H9 (cell line): Measurements from ENCODE around the gene SLC7A14. TPM values are rescaled to one million over a fixed set of nuclear protein-coding genes. Genes with fewer than 3 reads are reported as not detected.

ENCODE experiments used
- DNase-seq: peaks from one replicate; pipeline ENCODE4 v3.0.0-alpha.2; 2017
- H2AFZ ChIP-seq: one replicate; pipeline ENCODE4 v1.6.1; 2013; ENCODE audit warnings: mild to moderate bottlenecking, low read length, control low read depth, moderate library complexity
- H2AK5ac ChIP-seq: 2 replicates; pipeline ENCODE4 v1.6.1; 2013; ENCODE audit warnings: low read length, control low read depth, mixed read lengths; ENCODE audit not compliant: insufficient read length
- H2BK120ac ChIP-seq: one replicate; pipeline ENCODE4 v1.6.1; 2013; ENCODE audit warnings: low read depth, mild to moderate bottlenecking, low read length, control low read depth, inconsistent platforms; ENCODE audit not compliant: poor library complexity, severe bottlenecking
- H2BK12ac ChIP-seq: 2 replicates; pipeline ENCODE4 v1.6.1; 2013; ENCODE audit warnings: low read length, control low read depth, mixed read lengths, low read depth; ENCODE audit not compliant: insufficient read length
- H2BK15ac ChIP-seq: 2 replicates; pipeline ENCODE4 v1.6.1; 2013; ENCODE audit warnings: low read depth, low read length, control low read depth
- H2BK20ac ChIP-seq: one replicate; pipeline ENCODE4 v1.6.1; 2013; ENCODE audit warnings: low read depth, mild to moderate bottlenecking, low read length, control low read depth, inconsistent platforms; ENCODE audit not compliant: poor library complexity, severe bottlenecking
- H2BK5ac ChIP-seq: 2 replicates; pipeline ENCODE4 v1.6.1; 2013; ENCODE audit warnings: low read length, control low read depth, mixed read lengths; ENCODE audit not compliant: insufficient read length
- H3K14ac ChIP-seq: 2 replicates; pipeline ENCODE4 v1.6.1; 2013; ENCODE audit warnings: low read length, control low read depth; ENCODE audit not compliant: insufficient read depth
- H3K18ac ChIP-seq: 2 replicates; pipeline ENCODE4 v1.6.1; 2013; ENCODE audit warnings: low read depth, mild to moderate bottlenecking, mixed read lengths, low read length, control low read depth; ENCODE audit not compliant: insufficient read length
- H3K23ac ChIP-seq: 2 replicates; pipeline ENCODE4 v1.6.1; 2013; ENCODE audit warnings: low read length, control low read depth, mixed read lengths, low read depth; ENCODE audit not compliant: insufficient read length
- H3K23me2 ChIP-seq: 2 replicates; pipeline ENCODE4 v1.6.1; 2013; ENCODE audit warnings: low read depth, mild to moderate bottlenecking, mixed read lengths, low read length, control low read depth; ENCODE audit not compliant: insufficient read length, poor library complexity, severe bottlenecking
- H3K27ac ChIP-seq: 2 replicates; pipeline ENCODE4 v1.5.1; 2013; ENCODE audit warnings: low read length, control low read depth, mixed read lengths, low read depth; ENCODE audit not compliant: insufficient read length
- H3K27me3 ChIP-seq: 2 replicates; pipeline ENCODE4 v1.6.1; 2013; ENCODE audit warnings: low read length, control low read depth, inconsistent platforms; ENCODE audit not compliant: insufficient read depth
- H3K4ac ChIP-seq: 2 replicates; pipeline ENCODE4 v1.6.1; 2013; ENCODE audit warnings: low read depth, mild to moderate bottlenecking, control low read depth, inconsistent platforms, low read length, moderate library complexity
- H3K4me1 ChIP-seq: 2 replicates; pipeline ENCODE4 v1.6.1; 2013; ENCODE audit warnings: low read length, control low read depth, inconsistent platforms; ENCODE audit not compliant: insufficient read depth
- H3K4me2 ChIP-seq: 2 replicates; pipeline ENCODE4 v1.6.1; 2013; ENCODE audit warnings: low read length, control low read depth, mixed read lengths; ENCODE audit not compliant: insufficient read length, insufficient read depth
- H3K56ac ChIP-seq: 2 replicates; pipeline ENCODE4 v1.6.1; 2013; ENCODE audit warnings: low read depth, mild to moderate bottlenecking, mixed read lengths, low read length, control low read depth; ENCODE audit not compliant: insufficient read length
- H3K79me1 ChIP-seq: 2 replicates; pipeline ENCODE4 v1.6.1; 2013; ENCODE audit warnings: low read depth, mild to moderate bottlenecking, moderate library complexity, low read length, control low read depth, inconsistent platforms; ENCODE audit not compliant: insufficient read depth, poor library complexity, severe bottlenecking
- H3K79me2 ChIP-seq: 2 replicates; pipeline ENCODE4 v1.6.1; 2013; ENCODE audit warnings: low read length, control low read depth, inconsistent platforms; ENCODE audit not compliant: insufficient read depth
- H3K9ac ChIP-seq: 2 replicates; pipeline ENCODE4 v1.6.1; 2013; ENCODE audit warnings: low read length, control low read depth, mixed read lengths; ENCODE audit not compliant: insufficient read length; ENCODE audit errors: extremely low read depth
- H3K9me3 ChIP-seq: one replicate; pipeline ENCODE4 v1.6.1; 2013; ENCODE audit warnings: low read depth, low read length, inconsistent platforms; ENCODE audit not compliant: control insufficient read depth
- H3T11ph ChIP-seq: one replicate; pipeline ENCODE4 v1.6.1; 2013; ENCODE audit warnings: mild to moderate bottlenecking, low read length, control low read depth, inconsistent platforms
- H4K20me1 ChIP-seq: one replicate; pipeline ENCODE4 v1.6.1; 2013; ENCODE audit not compliant: control insufficient read depth, insufficient read length, insufficient read depth
- H4K5ac ChIP-seq: 2 replicates; pipeline ENCODE4 v1.6.1; 2013; ENCODE audit warnings: low read depth, mild to moderate bottlenecking, mixed read lengths, low read length, control low read depth; ENCODE audit not compliant: insufficient read length
- H4K8ac ChIP-seq: replicated peaks from 2 replicates; pipeline ENCODE4 v1.6.1; 2013; ENCODE audit warnings: low read length, control low read depth, mixed read lengths, low read depth; ENCODE audit not compliant: insufficient read length
- H4K91ac ChIP-seq: 2 replicates; pipeline ENCODE4 v1.6.1; 2013; ENCODE audit warnings: low read depth, mild to moderate bottlenecking, moderate library complexity, mixed read lengths, low read length, control low read depth; ENCODE audit not compliant: insufficient read length
- H3K27ac Mint-ChIP-seq, 3 experiments: 2 replicates in 2 of 3; 3 replicates in 1 of 3; pipeline ENCODE4 v1.8.0; 2020 to 2021; ENCODE audit warnings: mixed read lengths in 3 of 3, mild to moderate bottlenecking in 1 of 3, moderate library complexity in 1 of 3
- H3K27me3 Mint-ChIP-seq: 2 replicates; pipeline ENCODE4 v1.8.0; 2021; ENCODE audit warnings: low read depth, mild to moderate bottlenecking, moderate library complexity, mixed read lengths
- H3K36me3 Mint-ChIP-seq, 3 experiments: 2 replicates in 2 of 3; 3 replicates in 1 of 3; pipeline ENCODE4 v1.8.0; 2020 to 2021; ENCODE audit warnings: low read depth in 3 of 3, mixed read lengths in 3 of 3; ENCODE audit not compliant: insufficient read depth in 1 of 3
- H3K4me1 Mint-ChIP-seq, 2 experiments: 2 replicates each; pipeline ENCODE4 v1.8.0; 2020; ENCODE audit warnings: mixed read lengths in 2 of 2
- H3K4me3 Mint-ChIP-seq, 2 experiments: 2 replicates in 1 of 2; 3 replicates in 1 of 2; pipeline ENCODE4 v1.8.0; 2020 to 2021; ENCODE audit warnings: mild to moderate bottlenecking in 2 of 2, mixed read lengths in 2 of 2, moderate library complexity in 1 of 2
- H3K9me3 Mint-ChIP-seq, 2 experiments: 2 replicates in 1 of 2; 3 replicates in 1 of 2; pipeline ENCODE4 v1.8.0; 2020; ENCODE audit warnings: mild to moderate bottlenecking in 2 of 2, mixed read lengths in 2 of 2, moderate library complexity in 1 of 2
- WGBS: extraction: QIAGEN DNeasy Blood & Tissue Kit; methylation state at CpG from one replicate; pipeline ENCODE4 v1.1.7; 2013; ENCODE audit warnings: missing lambda C conversion rate, low lambda C conversion rate, mixed read lengths; ENCODE audit not compliant: insufficient read length; ENCODE audit errors: extremely low coverage; 5-methylcytosine and 5-hydroxymethylcytosine counted together
- total RNA-seq: library from RNA; stranded (reverse); gene quantifications from 2 replicates; pipeline ENCODE4 v1.2.1, GENCODE V29; 2021
- TF ChIP-seq, protein P1 (sequence below): fragments of 200-600 bp; sonication (generic); conservative IDR thresholded peaks from 3 replicates; pipeline ENCODE4 v1.8.0; 2021; ENCODE audit warnings: antibody characterized with exemption, mild to moderate bottlenecking

Gene SLC7A14
- total RNA-seq, 1 experiment from 2014 or later = 0.42 TPM

DNA sequence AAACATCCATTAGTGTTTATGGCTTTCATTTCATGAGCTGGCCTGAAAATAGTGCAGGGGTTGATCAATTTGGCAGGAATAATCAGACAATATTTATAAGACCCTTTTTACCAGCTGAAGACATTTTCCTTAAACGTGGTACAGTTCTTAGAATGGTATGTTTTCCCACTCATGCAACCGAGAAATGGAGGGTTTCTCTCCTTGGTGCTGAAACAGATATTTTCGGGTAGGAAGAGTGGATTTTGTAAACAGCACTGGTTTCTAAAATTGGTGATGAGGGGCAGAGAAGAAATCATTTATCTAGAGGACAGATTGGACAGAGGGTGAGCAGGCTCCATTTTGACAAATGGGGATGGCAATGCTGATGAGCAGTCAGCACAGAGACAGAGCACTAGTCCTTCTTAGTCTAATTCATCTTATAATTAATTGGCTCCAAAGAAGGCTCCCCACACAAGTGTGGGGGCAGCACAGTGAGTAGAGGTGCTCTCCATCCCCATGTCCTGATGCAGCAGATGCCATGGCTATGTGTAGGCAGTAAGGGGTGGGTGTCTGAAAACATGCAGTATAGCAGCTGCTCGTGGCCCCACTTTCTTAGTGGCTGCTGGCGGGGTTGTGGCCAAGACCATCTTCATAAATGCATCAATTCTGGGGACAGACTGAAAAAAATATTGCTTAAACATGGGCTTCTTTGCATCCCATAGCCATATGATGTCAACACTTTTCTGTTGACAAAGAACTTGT lies 18.1 kb upstream of the SLC7A14 start:
- Histone ChIP-seq H3K9ac (no peak overlapping the region), H3K18ac (no peak overlapping the region), H2BK120ac (no peak overlapping the region), H3K23me2 (no peaks in the 10 kb centered on the region), H3K27me3 (no peaks in the 10 kb centered on the region), H4K5ac (no peak overlapping the region), H3K4me2 (no peak overlapping the region), H2AK5ac (no peak overlapping the region), H2BK12ac (no peak overlapping the region), H4K91ac (no peak overlapping the region), H3K14ac (no peak overlapping the region), H3K79me1 (no peaks in the 10 kb centered on the region), H2BK15ac (no peak overlapping the region), H3K56ac (no peak overlapping the region), H4K8ac (no peak overlapping the region), H2BK20ac (no peak overlapping the region), H2BK5ac (no peak overlapping the region), H2AFZ (no peak overlapping the region), H3K4me1 (no peaks in the 10 kb centered on the region), H3K4ac (no peak overlapping the region), H4K20me1 (no peaks in the 10 kb centered on the region), H3K27ac (no peak overlapping the region), H3K9me3 (no peaks in the 10 kb centered on the region), H3T11ph (no peak overlapping the region), H3K23ac (no peak overlapping the region), H3K79me2 (no peaks in the 10 kb centered on the region)
- no peak overlapping the region for H3K27ac Mint-ChIP-seq
- no peaks in the 10 kb centered on the region for H3K4me1 Mint-ChIP-seq
- H3K4me3 Mint-ChIP-seq = no peak overlapping the region
- TF ChIP-seq, protein P1, sequence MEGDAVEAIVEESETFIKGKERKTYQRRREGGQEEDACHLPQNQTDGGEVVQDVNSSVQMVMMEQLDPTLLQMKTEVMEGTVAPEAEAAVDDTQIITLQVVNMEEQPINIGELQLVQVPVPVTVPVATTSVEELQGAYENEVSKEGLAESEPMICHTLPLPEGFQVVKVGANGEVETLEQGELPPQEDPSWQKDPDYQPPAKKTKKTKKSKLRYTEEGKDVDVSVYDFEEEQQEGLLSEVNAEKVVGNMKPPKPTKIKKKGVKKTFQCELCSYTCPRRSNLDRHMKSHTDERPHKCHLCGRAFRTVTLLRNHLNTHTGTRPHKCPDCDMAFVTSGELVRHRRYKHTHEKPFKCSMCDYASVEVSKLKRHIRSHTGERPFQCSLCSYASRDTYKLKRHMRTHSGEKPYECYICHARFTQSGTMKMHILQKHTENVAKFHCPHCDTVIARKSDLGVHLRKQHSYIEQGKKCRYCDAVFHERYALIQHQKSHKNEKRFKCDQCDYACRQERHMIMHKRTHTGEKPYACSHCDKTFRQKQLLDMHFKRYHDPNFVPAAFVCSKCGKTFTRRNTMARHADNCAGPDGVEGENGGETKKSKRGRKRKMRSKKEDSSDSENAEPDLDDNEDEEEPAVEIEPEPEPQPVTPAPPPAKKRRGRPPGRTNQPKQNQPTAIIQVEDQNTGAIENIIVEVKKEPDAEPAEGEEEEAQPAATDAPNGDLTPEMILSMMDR = no peak
- H3K27me3 Mint-ChIP-seq = no peaks in the 10 kb centered on the region
- WGBS = no CpG with 5 or more reads among the region's 5 CpGs
- DNase-seq = no peak
- H3K9me3 Mint-ChIP-seq = no peaks in the 10 kb centered on the region
- no peaks in the 10 kb centered on the region for H3K36me3 Mint-ChIP-seq
